ENCODE measurements around the gene ZBTB7C.

The ZBTB7C gene

DNA sequence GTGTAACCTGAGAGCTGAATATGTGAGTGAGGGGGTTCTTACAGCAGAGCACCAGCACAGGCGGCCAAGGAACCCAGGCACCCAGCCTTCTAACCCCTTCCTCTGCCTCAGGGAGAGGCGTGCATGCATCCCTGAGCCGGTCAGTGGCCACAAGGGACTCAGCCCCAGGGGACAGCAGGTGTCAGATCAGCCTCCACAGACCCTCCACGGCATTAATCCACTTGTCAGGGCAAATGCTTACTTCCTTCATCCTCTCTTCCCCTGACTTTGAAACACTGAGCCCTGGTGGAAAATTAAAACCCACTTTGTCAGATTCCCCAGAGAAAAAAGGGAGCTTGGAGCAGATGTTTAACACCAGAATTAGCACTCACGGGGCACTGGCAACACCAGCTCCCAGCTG, 418.2 kb downstream of the ZBTB7C start:
- no peak overlapping the region for H3K4me3 ChIP-seq (replicated peaks; ENCODE audit: low read depth, low read length)
- TF ChIP-seq, protein P1, sequence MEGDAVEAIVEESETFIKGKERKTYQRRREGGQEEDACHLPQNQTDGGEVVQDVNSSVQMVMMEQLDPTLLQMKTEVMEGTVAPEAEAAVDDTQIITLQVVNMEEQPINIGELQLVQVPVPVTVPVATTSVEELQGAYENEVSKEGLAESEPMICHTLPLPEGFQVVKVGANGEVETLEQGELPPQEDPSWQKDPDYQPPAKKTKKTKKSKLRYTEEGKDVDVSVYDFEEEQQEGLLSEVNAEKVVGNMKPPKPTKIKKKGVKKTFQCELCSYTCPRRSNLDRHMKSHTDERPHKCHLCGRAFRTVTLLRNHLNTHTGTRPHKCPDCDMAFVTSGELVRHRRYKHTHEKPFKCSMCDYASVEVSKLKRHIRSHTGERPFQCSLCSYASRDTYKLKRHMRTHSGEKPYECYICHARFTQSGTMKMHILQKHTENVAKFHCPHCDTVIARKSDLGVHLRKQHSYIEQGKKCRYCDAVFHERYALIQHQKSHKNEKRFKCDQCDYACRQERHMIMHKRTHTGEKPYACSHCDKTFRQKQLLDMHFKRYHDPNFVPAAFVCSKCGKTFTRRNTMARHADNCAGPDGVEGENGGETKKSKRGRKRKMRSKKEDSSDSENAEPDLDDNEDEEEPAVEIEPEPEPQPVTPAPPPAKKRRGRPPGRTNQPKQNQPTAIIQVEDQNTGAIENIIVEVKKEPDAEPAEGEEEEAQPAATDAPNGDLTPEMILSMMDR (IDR thresholded peaks at IDR 0.05; ENCODE audit: low read length, missing control alignments), result no peak
- DNase-seq (ENCODE audit: low read depth), result no peak

DNA sequence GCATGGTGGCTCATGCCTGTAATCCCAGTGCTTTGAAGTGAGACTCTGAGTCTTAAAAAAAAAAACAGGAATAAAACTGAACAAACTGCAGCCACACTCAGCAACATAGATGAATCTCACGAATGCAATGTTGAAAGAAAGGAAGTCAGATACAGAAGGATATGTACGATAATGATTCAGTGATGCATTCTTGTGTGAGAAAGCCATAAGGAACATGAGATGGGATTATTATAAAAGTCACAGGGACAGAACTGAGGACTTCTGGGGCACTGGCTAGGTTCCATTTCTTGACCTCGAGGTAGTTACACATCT, 421.8 kb downstream of the ZBTB7C start:
- TF ChIP-seq, protein P1 (IDR thresholded peaks at IDR 0.05; ENCODE audit: low read length, missing control alignments), result no peak
- DNase-seq (ENCODE audit: low read depth), result no peak
- no peak overlapping the region for H3K4me3 ChIP-seq (replicated peaks; ENCODE audit: low read depth, low read length)

DNA sequence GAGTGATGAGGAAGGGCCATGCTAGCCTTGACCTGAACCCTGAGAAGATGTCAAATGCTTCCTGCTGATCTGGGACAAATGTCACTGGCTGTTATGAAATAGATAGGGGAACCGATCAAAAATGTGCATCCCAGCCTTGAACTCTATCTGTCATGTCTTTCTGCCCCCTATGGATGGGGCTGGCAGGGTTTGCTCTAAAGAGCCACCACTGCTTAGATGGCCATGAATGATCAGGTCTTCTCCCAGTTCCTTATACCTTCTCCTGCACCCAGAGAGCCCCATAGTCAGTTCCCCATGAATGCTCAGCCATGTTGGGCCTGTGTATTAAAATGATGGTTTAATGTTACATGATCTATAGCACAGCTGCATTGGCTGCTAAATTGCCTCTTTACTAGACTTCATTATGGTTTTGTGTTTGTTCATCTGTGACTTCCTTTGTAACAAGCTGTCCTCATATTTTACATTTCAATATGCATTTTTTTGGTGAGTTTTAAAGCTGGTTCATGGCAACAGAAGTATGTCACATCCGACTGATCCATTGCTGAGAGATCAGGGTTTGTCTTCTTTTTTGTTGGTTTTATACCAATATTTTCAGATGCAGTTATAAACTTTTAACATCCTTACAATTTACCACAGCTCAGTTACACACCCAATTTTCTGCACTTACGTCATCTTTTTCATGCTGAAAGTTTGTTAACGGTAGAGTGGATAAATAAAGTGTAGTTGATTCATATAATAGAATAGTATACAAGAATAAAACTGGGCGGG, 422.4 kb downstream of the ZBTB7C start:
- no peak overlapping the region for H3K4me3 ChIP-seq (replicated peaks; ENCODE audit: low read depth, low read length)
- TF ChIP-seq, protein P1 (IDR thresholded peaks at IDR 0.05; ENCODE audit: low read length, missing control alignments), result no peak
- DNase-seq (ENCODE audit: low read depth), result no peak

DNA sequence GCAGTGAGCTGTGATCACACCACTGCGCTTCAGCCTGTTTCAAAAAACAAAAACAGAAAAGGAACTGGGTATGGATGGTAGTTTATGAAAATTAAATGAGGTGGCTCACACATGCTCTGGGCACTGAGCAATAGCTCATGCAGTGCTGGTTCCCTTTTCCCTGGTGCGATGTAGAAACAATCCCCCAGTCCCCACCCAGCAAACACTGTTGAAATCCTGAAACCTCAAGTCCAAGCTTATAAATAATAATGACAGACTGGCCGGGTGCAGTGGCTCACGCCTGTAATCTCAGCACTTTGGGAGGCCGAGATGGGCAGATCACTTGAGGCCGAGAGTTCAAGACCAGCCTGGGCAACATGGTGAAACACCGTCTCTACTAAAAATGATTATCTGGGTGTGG, 423.3 kb downstream of the ZBTB7C start:
- no peak for DNase-seq (ENCODE audit: low read depth)
- H3K4me3 ChIP-seq (replicated peaks; ENCODE audit: low read depth, low read length), result no peak overlapping the region
- TF ChIP-seq, protein P1 (IDR thresholded peaks at IDR 0.05; ENCODE audit: low read length, missing control alignments), result no peak

DNA sequence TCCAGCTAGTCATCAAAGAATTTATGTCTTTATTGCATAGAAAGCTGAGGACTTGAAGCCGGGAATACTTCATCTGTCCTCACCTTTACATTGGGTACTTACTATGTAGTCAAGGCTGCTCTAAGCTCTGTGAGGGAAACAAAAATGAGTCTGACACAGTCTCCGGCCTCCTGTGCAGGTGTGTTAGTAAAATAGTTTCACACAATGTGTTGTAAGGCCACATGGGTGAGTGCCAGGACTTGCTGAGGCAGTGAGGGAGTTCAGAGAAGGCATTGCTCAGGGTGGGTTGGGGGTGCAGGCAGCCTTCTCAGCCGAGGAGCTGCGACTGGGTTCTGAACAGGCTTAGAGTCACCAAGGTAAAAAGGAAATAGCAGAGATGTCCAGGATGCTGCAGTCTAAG, 424.2 kb downstream of the ZBTB7C start:
- H3K4me3 ChIP-seq (replicated peaks; ENCODE audit: low read depth, low read length), result no peak overlapping the region
- no peak for DNase-seq (ENCODE audit: low read depth)
- TF ChIP-seq, protein P1 (IDR thresholded peaks at IDR 0.05; ENCODE audit: low read length, missing control alignments), result no peak

DNA sequence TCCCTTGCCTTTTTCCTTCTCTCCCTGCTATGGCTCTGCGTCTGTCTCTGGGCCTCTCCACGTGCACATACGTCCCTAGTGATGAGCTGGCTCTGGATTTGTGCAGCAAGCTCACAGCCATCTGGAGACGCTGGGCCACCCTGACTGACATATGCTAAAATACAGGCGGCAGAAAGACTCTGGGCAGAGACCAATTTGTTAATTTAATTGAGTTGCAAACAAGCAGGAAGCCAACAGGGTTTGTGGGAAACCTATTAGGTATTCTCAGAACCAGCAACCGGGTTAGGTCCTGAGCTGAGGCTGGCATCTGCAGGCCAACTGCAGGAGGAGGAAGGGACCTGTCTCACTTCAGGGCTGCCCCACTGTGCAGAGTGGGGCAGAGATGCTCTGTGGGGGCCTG, 425.2 kb downstream of the ZBTB7C start:
- H3K4me3 ChIP-seq (replicated peaks; ENCODE audit: low read depth, low read length), result no peak overlapping the region
- no peak for DNase-seq (ENCODE audit: low read depth)
- TF ChIP-seq, protein P1 (IDR thresholded peaks at IDR 0.05; ENCODE audit: low read length, missing control alignments), result no peak

DNA sequence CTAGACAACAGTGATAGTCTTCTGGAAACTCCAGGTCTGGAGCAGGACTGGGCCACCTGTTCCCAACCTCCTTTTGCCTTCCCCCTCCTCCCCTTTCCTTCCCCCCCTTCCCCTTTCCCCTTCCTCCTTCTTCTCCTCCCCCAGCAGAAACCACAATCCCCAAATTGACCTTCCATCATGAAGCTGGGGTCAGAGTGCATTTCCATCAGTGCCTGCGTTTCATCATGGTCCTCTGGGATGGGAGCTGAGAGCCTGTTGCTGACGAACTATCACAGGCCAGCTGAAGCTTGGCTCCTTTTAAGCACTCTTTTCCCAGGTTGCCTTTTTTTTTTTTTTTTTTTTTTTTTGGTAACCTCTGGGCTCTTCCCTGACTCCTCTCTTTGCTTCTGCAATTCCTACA, 426.1 kb downstream of the ZBTB7C start:
- TF ChIP-seq, protein P1 (IDR thresholded peaks at IDR 0.05; ENCODE audit: low read length, missing control alignments), result no peak
- DNase-seq (ENCODE audit: low read depth), result no peak
- no peak overlapping the region for H3K4me3 ChIP-seq (replicated peaks; ENCODE audit: low read depth, low read length)

Measured in fibroblast of pulmonary artery (primary cell).